Measurements from ENCODE around the gene ASCC3. TPM values are rescaled to one million over a fixed set of nuclear protein-coding genes. Genes with fewer than 3 reads are reported as not detected.

The ASCC3 gene
- total RNA-seq, 1 donor from 2014 or later, result 60.3 TPM

DNA sequence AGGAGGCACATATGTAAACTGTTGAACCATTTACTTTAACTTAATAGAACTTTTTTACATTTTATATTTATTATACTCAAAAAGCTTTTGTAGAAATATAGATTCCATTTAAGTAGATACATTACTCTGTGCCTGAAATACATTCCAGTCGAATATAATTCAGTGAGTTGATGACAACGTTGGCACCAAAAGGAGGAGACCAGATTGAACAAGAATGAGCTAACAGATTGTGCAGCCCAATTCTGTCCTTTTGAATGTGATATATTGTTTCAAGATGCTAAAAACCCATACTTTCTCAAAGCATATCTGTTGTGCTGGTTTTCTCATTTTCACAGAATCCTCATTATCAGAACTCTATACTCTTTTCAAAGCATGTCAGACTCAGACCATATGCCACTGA is 269.0 kb downstream of the ASCC3 start:
- DNase-seq (ENCODE audit: extremely low read depth, low read depth, low spot score), result no peak

DNA sequence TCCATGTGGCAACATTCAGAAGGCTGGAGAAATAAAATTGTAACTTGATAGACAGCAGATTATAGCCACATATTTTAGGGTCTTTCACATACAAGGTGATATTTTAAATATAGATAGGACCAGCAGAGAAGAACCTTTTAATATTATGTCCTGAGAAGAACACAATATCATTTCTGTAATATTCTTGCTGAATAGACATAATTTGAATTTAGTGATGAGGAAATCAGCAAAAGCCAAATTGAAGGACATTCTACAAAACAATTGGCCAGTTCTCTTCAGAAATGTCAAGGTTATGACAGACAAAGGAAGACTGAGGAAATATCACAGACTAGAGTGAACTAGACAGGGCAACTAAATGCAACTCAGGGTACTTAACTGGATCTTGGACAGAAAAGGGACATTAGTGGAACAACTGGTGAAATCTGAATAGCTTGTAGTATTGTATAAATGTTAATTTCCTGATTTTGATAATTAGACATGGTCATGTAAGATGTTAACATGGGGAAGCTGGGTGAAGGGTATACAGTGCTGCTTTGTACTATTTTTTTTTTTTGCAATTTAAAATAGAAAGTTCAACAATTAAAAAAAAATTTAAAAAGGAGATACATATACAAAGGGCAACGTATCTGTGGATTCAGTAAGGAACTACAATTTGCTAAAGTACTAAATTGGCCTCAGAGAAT is 281.9 kb downstream of the ASCC3 start:
- DNase-seq (ENCODE audit: extremely low read depth, low read depth, low spot score), result no peak

DNA sequence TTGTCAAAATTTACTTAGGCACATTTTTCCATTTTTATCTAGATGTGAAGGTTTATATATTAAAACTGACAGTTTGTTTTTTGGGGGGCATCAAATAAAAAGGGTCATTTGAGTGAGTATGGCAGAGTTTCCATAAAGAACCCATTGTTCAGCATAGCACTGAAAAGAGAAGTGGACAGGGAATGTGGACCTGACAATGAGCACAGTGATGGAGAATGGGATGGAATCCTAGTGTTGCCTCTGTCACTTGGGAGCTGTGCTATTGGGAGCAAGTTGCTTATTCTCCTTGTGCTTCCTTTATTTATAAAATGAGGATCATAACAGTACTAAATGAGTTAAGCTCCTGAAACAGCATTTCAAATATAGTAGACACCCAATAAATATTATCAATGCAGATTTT is 285.7 kb downstream of the ASCC3 start:
- no peak for DNase-seq (ENCODE audit: extremely low read depth, low read depth, low spot score)

DNA sequence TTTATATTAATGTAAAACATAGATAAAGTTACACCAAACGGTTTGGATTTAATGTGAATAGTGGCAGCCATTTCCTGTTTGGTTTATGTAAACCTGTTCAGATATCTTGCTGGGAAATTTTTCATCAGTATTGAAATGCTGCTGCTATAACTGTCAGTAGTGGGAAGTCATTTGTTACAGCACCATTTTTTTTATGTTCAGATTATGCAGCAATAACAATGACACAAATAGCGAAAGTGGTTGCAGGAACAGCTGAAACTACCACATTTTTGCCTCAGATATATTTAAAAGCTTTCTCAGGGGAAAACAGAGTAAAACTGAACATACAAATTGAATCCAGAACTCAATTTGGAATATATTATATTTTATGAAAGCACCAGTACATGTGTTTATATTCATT is 287.6 kb downstream of the ASCC3 start:
- DNase-seq (ENCODE audit: extremely low read depth, low read depth, low spot score), result no peak

DNA sequence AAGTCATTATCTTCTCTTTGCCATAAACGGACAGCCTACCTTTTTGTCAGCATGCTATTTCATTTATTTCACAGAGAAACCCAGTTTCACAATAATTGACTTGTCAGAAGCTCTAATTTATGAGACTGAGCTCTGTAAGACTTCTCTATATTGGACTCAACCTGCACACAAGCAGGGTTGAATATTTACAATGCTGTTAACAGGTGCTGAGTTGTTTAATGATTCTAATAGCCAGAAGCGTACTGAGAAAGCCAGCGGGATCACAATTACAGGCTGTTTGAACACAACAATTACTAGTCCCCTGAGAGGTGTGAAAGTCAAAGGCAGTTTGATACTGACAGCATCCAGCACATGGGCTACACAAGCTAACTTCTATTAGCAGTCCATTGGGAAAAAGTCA is 288.2 kb downstream of the ASCC3 start:
- DNase-seq (ENCODE audit: extremely low read depth, low read depth, low spot score), result no peak

DNA sequence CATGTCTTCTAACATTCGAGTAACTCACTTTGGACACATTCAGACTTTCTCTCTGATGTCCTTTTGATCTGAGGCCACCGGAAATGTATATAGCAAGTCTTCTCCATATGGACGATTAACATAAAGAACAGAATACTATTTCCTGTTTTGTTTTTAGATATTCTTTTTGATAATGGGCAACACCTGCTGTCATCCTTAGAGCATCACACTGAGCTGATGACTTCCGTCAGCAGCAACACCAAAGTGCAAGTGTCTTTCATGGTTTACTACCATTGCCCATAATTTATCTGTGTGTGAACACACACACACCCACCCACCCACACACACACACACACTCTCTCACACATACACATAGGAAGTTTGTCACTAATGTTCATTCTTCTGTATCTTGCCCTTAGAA is 303.7 kb downstream of the ASCC3 start:
- no peak for DNase-seq (ENCODE audit: extremely low read depth, low read depth, low spot score)

DNA sequence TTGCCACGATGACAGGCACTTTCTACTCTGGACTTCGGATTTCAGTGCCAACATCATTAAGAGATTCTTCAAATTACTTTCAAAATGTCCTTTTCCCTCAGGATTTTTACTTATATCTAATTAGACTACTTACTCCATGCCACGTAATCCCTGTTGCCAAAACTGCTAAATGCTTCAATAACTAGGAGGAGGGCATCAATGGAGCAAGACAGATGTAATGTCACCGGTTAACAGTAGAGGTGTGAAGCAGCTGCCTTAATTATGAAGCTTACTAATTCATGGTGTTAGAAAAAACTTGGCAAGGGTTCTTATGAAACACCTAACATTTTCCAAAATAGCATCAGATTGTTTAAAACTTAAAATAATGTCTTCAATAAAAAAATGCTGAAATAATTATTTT is 305.2 kb downstream of the ASCC3 start:
- no peak for DNase-seq (ENCODE audit: extremely low read depth, low read depth, low spot score)

DNA sequence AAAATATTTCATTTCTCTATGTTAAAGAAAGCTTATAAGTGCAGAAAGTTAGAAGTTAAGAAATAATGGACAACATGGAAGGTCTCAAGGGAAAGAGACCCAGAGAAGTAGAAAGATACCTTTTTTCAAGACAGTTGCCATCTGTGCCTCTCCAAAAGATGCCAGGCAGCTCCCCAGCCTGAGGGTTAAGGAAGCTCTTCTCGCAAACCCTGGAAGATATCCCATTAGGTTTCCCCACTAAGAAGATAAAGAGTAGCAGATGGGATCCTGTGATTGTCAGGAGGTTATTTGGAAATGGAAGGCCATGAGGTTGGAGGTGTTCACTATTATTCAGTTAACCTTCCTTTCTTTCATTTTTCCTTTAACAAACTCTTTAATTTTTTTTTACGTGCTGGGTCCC is 306.3 kb downstream of the ASCC3 start:
- no peak for DNase-seq (ENCODE audit: extremely low read depth, low read depth, low spot score)

DNA sequence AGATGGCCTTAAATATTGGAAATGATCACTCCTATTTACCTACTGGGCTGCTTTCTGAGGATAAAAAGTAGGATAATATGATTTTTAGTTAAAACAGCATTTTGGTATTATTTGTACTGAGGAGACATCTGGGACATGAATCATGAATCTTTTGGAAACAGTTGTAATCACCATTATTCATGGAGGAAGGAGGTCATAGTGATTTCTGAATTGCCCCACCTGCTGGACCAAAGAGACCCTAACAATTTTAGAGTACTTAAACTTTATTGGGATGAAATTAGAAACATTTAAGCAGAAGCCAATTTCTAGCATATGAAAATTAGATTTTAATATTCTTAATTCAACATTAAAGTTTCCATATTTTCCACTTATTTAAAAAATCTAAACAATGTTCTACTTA is 308.0 kb downstream of the ASCC3 start:
- DNase-seq (ENCODE audit: extremely low read depth, low read depth, low spot score), result peak; percentile 22

DNA sequence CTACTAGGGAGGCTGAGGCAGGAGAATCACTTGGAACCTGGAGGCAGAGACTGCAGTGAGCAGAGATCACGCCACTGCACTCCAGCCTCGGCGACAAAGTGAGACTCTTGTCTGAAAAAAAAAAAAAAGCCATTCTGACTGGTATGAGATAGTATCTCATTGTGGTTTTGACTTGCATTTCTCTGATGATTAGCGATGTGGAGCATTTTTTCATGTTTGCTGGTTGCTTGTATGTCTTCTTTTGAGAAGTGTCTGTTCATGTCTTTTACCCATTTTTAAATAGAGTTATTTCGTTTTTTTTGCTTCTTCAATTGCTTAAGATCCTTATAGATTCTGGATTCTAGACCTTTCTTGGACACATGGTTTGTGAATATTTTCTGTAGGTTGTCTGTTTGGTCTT is 312.9 kb downstream of the ASCC3 start:
- no peak for DNase-seq (ENCODE audit: extremely low read depth, low read depth, low spot score)

DNA sequence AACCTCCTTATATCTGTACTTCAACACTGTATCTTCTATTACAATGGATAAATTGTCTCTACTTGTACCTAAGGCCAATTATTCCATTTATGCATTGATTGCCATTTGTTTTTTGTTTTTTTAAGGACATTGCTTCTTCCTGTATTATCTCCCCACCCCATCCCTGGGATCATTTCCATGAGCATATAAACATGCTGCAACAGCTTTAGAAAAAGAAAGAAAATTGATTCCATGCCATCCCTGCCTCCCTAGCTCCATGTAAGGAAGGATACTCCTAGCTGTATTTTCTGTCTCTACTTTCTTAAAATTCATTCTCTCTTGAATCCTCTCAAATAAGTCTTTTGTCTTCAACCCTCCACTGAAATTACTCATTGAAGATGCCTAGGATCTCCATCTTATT is 314.6 kb downstream of the ASCC3 start:
- DNase-seq (ENCODE audit: extremely low read depth, low read depth, low spot score), result no peak

DNA sequence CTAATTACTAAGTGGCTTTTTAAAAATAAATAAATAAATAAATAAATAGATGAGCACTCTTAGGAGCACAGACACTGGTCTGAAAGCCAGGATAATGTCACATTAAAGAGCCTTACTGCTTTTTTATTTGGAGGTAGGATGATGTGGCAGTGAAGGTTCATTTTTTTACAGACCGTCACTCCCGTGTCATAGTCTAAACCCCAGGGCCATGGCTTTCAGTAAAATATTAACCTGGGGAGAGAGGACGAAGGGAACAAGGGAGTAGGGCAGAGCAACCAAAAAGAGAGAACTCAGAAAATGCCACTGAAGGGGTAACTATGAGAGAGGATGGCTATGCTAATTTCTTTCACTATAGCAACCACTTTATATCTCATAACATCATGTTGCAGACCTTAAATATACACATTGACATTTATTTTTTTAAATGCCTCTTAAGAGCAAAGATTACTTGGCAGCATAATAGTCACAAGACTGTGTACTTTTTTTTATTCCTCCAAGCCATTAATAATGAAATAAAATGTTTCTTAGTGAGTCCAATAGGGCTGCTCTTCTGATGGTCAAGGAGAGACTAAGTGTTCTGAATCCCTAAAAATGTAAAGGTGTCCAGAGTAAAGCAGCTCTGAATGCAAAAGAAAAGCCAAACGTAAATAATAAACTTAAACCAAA is 315.6 kb downstream of the ASCC3 start:
- DNase-seq (ENCODE audit: extremely low read depth, low read depth, low spot score), result no peak

DNA sequence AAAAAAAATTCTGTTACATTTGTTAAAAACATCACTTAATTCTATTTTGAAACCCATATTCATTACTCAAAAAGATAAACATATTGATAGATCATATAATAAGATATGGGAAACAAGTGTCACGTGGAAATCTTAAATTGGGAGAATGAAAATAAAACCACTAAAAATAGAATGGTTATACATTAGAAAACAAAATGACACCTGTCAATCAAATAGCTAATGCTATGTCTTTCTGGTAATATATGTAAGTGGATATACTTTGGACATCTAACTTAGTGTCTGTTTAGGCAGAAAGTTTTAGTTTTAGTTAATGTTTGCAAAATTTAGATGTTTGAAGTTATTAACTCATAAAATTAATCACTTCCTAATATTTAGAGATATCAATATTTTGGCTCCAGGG is 321.3 kb downstream of the ASCC3 start:
- DNase-seq (ENCODE audit: extremely low read depth, low read depth, low spot score), result no peak

DNA sequence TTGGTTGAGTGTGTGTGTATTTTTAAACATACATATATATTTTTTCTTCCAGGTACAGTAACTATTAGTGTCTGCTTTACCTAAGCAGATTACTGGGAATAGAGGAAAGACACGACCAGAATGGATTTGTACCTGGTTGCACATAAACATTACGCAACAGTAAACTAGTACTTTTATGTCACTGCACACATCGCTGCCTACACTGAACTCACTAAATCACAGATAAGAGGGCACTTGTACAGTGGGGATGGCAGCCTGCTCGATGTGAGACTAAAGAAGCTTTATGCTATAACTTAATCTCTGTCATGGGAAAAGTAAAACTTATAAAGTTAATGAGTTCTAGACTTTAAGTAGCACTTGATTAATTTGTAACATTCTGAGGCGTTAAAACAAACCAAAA is 326.9 kb downstream of the ASCC3 start:
- no peak for DNase-seq (ENCODE audit: extremely low read depth, low read depth, low spot score)

DNA sequence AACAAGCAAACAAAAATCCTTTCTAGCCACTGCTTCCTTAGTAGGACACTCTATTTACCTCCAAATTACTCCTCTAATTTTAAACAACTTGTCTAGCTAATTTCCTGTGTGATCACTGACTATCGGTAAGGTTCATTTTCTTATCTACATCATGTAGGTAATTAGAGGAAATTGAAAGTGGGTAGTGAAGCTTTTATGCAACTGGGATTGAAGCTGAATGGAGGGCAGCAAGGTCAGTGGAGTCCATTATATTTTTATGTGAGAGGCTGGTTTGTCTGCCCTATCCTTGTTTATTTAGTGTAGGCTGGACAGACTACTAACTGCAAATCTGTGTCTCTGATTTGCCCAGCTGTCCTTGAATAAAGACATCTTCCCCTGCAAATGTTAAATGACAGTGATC is 327.9 kb downstream of the ASCC3 start:
- no peak for DNase-seq (ENCODE audit: extremely low read depth, low read depth, low spot score)

DNA sequence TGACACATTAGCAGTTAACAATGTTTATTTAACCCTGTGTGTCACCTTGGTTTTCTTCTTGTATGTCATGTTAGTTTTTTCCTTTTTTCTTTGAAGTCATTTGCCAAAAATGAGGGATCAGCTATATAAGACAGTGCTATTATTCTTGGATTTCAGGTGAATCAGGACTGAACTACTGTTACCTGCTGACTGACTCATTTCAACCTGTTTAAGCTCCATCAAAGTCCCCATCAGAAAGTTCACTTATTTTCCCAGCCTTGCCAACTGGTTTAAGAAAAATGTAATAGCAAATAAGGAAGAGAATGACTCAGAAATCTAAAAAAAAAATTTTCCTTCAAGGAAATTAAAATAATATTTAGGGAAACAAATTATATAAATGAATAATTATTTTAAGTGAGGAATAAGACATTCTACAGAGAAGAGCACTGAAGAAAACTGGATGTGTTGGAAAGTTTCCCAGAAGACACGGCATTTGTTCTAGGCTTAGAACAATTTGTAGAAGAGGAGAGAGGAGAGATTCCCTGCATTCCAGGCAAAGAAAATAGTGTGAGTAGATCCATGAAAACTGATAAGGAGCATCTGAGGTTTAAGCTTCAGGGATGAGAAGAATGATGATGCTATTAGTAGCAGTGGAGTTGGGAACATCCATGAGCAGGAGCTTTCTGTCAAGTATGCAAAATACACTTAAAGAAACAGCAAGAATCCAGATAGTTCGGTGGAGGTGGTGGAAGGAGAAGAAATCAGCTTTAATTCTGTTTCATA is 331.5 kb downstream of the ASCC3 start:
- DNase-seq (ENCODE audit: extremely low read depth, low read depth, low spot score), result no peak

DNA sequence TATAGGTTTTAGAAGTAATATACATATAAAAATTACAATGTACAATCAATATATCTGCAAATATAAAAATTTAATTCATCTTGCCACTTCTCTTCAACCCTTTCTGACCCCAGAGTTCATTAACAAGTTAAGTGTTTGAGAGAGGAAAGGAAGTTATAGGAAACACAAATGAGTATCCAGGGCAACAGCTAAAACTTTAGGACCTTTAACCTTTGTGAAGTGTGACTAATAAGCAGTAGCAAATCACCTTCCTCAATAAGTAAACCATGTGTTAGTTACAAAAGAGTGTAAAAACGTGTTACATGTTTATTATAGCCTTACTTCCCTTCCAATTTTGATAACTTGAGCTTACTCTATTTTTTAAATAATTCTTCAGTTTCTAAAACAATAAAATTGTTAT is 343.0 kb downstream of the ASCC3 start:
- peak; percentile 4 for DNase-seq (ENCODE audit: extremely low read depth, low read depth, low spot score)

DNA sequence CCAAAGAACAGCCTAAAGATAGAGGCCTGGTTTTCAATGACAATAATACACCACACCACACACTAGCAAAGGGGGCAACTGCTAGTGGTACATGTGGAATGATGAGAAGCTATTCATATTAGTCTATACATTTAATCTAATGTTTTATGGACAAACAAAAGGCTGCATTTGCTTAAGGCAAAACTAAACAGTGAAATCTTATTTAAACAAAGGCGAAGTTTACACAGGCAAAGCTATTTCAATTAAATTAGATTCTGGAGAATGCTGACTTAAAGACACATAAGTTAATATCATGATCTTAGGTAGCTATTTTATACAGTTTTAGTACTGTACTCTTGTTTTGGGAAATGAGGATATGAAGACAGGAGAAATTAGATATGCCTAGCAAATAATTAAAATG is 362.5 kb downstream of the ASCC3 start:
- no peak for DNase-seq (ENCODE audit: extremely low read depth, low read depth, low spot score)

DNA sequence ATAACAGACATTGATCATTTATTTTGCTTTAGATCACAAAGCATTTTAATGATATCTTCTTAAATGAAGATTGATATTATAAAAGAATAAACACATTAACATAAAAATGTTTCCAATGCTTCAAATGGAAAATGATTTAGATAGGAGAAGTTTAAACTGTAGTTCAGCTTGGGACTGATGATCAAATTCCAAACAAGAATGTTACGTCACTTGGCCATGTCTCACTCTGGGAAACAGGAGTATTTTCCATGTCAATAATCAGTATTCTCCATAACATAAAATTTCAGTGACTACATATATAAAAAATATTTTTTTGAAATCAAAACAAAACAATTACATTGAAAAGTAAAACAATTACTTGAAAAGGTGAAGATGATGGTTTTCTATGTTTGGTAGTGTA is 363.5 kb downstream of the ASCC3 start:
- no peak for DNase-seq (ENCODE audit: extremely low read depth, low read depth, low spot score)

DNA sequence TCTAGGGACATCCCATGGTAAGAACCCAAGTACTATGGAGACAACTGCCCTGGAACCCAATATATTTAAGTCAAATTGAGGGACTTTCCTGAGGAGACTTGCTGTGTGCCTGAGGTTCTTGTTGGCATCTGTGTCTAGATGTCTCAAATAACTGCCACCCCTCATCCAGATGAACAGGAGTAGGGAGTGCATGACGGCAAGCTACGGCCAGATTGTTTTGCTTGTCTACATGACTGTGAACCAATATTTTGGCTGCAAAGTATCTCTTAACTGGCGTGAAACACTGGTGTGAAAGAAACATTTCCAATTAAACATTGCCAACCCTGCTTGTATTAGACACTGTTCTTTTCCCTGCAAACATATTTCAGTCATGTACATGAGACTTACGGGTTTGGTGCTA is 364.0 kb downstream of the ASCC3 start:
- DNase-seq (ENCODE audit: extremely low read depth, low read depth, low spot score), result no peak

DNA sequence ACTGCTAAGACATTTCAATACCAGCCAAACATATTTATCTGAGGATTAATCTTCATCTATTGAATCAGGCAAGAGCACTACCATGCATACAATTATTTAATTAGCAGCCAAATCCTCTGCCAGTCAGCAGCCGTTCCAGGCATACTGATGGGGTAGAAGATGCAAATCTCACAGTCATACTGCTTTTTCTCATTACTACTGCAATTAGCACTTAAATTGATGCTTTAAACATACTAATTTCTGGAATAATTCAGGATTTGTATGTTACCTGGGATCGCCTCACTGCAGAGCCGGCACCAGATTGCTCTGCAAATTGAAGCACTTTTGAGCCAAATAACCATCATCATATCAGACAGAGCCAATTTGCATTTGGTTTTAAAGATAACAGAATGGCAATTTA is 366.5 kb downstream of the ASCC3 start:
- no peak for DNase-seq (ENCODE audit: extremely low read depth, low read depth, low spot score)

DNA sequence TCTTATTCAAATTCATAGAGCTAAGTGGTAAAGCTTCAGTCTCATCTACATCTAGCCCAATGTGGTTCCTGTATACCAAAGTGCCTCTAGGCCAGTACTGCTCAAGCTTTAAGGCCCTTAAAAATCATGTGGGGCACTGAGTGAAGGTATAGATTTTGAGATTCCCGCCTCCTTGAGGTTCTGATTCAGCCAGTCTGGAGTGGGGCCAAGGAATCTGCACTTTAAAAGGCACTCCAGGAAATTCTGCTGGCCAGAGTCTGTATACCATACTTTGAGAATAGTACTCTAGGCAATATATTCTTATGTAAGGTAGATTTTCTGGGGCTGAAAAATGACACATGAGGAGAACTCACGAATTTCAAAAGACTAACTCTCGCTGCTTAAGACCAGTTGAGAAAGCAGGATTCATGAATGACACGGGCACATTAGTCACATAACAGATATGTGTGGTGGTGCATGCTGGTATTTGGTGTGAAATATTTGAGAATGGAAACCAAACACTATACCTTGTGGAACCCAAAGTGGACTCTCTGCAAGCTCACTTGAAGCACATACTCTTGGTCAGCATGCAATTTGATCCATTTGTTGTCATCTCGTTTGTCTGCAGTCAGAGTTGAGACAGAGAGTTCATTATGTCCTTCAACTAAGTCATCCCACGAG is 368.8 kb downstream of the ASCC3 start:
- no peak for DNase-seq (ENCODE audit: extremely low read depth, low read depth, low spot score)

All from glomerular endothelial cell (primary cell).